Erythroblast (primary cell): Measurements from ENCODE around the gene ADD1.

Experiments
- GATA1 ChIP-seq: IDR thresholded peaks from 2 replicates; pipeline ENCODE4 v1.6.1; 2011; ENCODE audit warnings: low read depth, mild to moderate bottlenecking, control low read depth, low read length, moderate library complexity
- POLR2A ChIP-seq: IDR thresholded peaks from 2 replicates; pipeline ENCODE4 v1.6.1; 2011; ENCODE audit warnings: mild to moderate bottlenecking, low read length

GRCh38 chr4:2930758-2931511, 87.3 kb downstream of the ADD1 start:
- TF ChIP-seq POLR2A (no peak), GATA1 (no peak)
